Endodermal cell (in vitro differentiated cells): ENCODE measurements around the gene KLHL26. TPM values are rescaled to one million over a fixed set of nuclear protein-coding genes. Genes with fewer than 3 reads are reported as not detected.

Experiments
- DNase-seq: peaks from one replicate; pipeline ENCODE4 v3.0.0-alpha.2; 2017
- H3K27ac ChIP-seq: 2 replicates; pipeline ENCODE4 v1.5.1; 2013; ENCODE audit warnings: mild to moderate bottlenecking, low read depth, low read length, moderate library complexity
- H3K27me3 ChIP-seq: 2 replicates; pipeline ENCODE4 v1.6.1; 2013; ENCODE audit warnings: mild to moderate bottlenecking, low read length, moderate library complexity; ENCODE audit not compliant: insufficient read depth, control insufficient read depth, poor library complexity, severe bottlenecking
- H3K36me3 ChIP-seq: 2 replicates; pipeline ENCODE4 v1.7.0; 2013; ENCODE audit warnings: mild to moderate bottlenecking, low read length, moderate library complexity; ENCODE audit not compliant: control insufficient read depth, insufficient read depth
- H3K4me1 ChIP-seq: one replicate; pipeline ENCODE4 v1.7.0; 2013; ENCODE audit warnings: low read length; ENCODE audit not compliant: control insufficient read depth, insufficient read depth
- H3K4me3 ChIP-seq: 2 replicates; pipeline ENCODE4 v1.5.1; 2013; ENCODE audit warnings: mild to moderate bottlenecking, low read length, moderate library complexity
- H3K9ac ChIP-seq: 2 replicates; pipeline ENCODE4 v1.6.1; 2013; ENCODE audit warnings: mild to moderate bottlenecking, low read length, moderate library complexity; ENCODE audit not compliant: poor library complexity, severe bottlenecking; ENCODE audit errors: extremely low read depth
- H3K9me3 ChIP-seq: 2 replicates; pipeline ENCODE4 v1.6.1; 2013; ENCODE audit warnings: mild to moderate bottlenecking, low read length, moderate library complexity; ENCODE audit not compliant: control insufficient read depth
- H3K27ac Mint-ChIP-seq: 2 replicates; pipeline ENCODE4 v1.8.0; 2020; ENCODE audit warnings: mixed read lengths
- H3K27me3 Mint-ChIP-seq: 2 replicates; pipeline ENCODE4 v1.8.0; 2021; ENCODE audit warnings: mild to moderate bottlenecking, mixed read lengths; ENCODE audit not compliant: insufficient read depth
- H3K36me3 Mint-ChIP-seq: 2 replicates; pipeline ENCODE4 v1.8.0; 2020; ENCODE audit warnings: low read depth, mixed read lengths
- H3K4me1 Mint-ChIP-seq: 2 replicates; pipeline ENCODE4 v1.8.0; 2020; ENCODE audit warnings: mixed read lengths
- H3K4me3 Mint-ChIP-seq: 2 replicates; pipeline ENCODE4 v1.8.0; 2020; ENCODE audit warnings: mild to moderate bottlenecking, moderate library complexity, mixed read lengths
- H3K9me3 Mint-ChIP-seq: 2 replicates; pipeline ENCODE4 v1.8.0; 2020; ENCODE audit warnings: mild to moderate bottlenecking, mixed read lengths
- CTCF ChIP-seq: fragments of 200-600 bp; sonication (generic); conservative IDR thresholded peaks from 2 replicates; pipeline ENCODE4 v1.5.0; 2021; ENCODE audit warnings: antibody characterized with exemption, mild to moderate bottlenecking
- WGBS, 2 experiments: methylation state at CpG; one replicate each; pipeline versions ENCODE4 v1.1.5 to v1.1.7; 2013; ENCODE audit warnings: missing lambda C conversion rate in 2 of 2, mixed read lengths in 1 of 2; ENCODE audit not compliant: insufficient coverage in 1 of 2, insufficient read length in 1 of 2; 5-methylcytosine and 5-hydroxymethylcytosine counted together
- total RNA-seq, 2 donors: library from RNA; stranded (reverse); fragmentation: NEBNext Ultra II Directional in 1 of 2; extraction: Animal tissue kit (Norgen Biotek cat#: 25700) in 1 of 2; gene quantifications; 2 replicates in 1 of 2; 3 replicates in 1 of 2; pipeline ENCODE4 v1.2.1, GENCODE V29; 2021

Gene KLHL26
- total RNA-seq, 2 donors from 2014 or later = 9.4 to 11.2 TPM

GRCh38 chr19:18595475-18595874 is 41.4 kb upstream of the KLHL26 start:
- Histone ChIP-seq H3K27ac (no peak overlapping the region), H3K36me3 (peaks cover 9% of the 10 kb centered on the region), H3K4me1 (peaks cover 3% of the 10 kb centered on the region), H3K9ac (no peak overlapping the region), H3K4me3 (no peak overlapping the region), H3K27me3 (no peaks in the 10 kb centered on the region), H3K9me3 (no peaks in the 10 kb centered on the region)
- DNase-seq = no peak
- 84 to 85% methylated on average over 2 to 6 of the region's 6 CpGs for WGBS, 2 experiments
- Mint-ChIP-seq H3K9me3 (no peaks in the 10 kb centered on the region), H3K36me3 (peaks cover 5% of the 10 kb centered on the region), H3K27ac (no peak overlapping the region), H3K4me3 (no peak overlapping the region), H3K27me3 (peaks cover 2% of the 10 kb centered on the region), H3K4me1 (peaks cover 16% of the 10 kb centered on the region)
- no peak for TF ChIP-seq CTCF

- peaks cover 10% of the 10 kb centered on the region for H3K27me3 Mint-ChIP-seq
- DNase-seq = peak; percentile 94
- Histone ChIP-seq H3K9ac (no peak overlapping the region), H3K36me3 (peaks cover 5% of the 10 kb centered on the region), H3K4me1 (peaks cover 3% of the 10 kb centered on the region), H3K27ac (no peak overlapping the region), H3K27me3 (peaks cover 5% of the 10 kb centered on the region), H3K4me3 (no peak overlapping the region), H3K9me3 (no peaks in the 10 kb centered on the region)
- WGBS, 2 experiments = 84 to 90% methylated on average over 4 to 21 of the region's 21 CpGs
- TF ChIP-seq CTCF = no peak
- no peak overlapping the region for H3K4me3 Mint-ChIP-seq
- peaks cover 2% of the 10 kb centered on the region for H3K36me3 Mint-ChIP-seq
- peaks cover 16% of the 10 kb centered on the region for H3K4me1 Mint-ChIP-seq
- H3K9me3 Mint-ChIP-seq = no peaks in the 10 kb centered on the region
- no peak overlapping the region for H3K27ac Mint-ChIP-seq
These were observed 40.1 kb upstream of the KLHL26 start for GRCh38 chr19:18596752-18597157.

- H3K4me1 ChIP-seq = peaks cover 3% of the 10 kb centered on the region
- no peak for TF ChIP-seq CTCF
- H3K4me1 Mint-ChIP-seq = peaks cover 14% of the 10 kb centered on the region
- H3K36me3 Mint-ChIP-seq = peaks cover under 1% of the 10 kb centered on the region
- WGBS, 2 experiments = 75 to 84% methylated on average over 10 to 24 of the region's 25 CpGs
- no peak overlapping the region for H3K4me3 ChIP-seq
- H3K36me3 ChIP-seq = no peaks in the 10 kb centered on the region
- no peak overlapping the region for H3K27ac Mint-ChIP-seq
- no peaks in the 10 kb centered on the region for H3K9me3 Mint-ChIP-seq
- no peaks in the 10 kb centered on the region for H3K9me3 ChIP-seq
- H3K9ac ChIP-seq = no peak overlapping the region
- peaks cover 20% of the 10 kb centered on the region for H3K27me3 Mint-ChIP-seq
- H3K4me3 Mint-ChIP-seq = no peak overlapping the region
- DNase-seq = peak; percentile 58
- peaks cover 18% of the 10 kb centered on the region for H3K27me3 ChIP-seq
- no peak overlapping the region for H3K27ac ChIP-seq
These were observed 38.8 kb upstream of the KLHL26 start for GRCh38 chr19:18597809-18598660.
